ENCODE results near the gene GPRC5D.

The GPRC5D gene

GRCh38 chr12:12934556-12934955 lies 17.4 kb downstream of the GPRC5D start:
- DNase-seq (ENCODE audit: low read depth): no peak

- DNase-seq (ENCODE audit: low read depth): no peak
These were observed 18.2 kb downstream of the GPRC5D start for GRCh38 chr12:12933742-12934141.

- DNase-seq (ENCODE audit: low read depth): no peak
These were observed 21.2 kb downstream of the GPRC5D start for GRCh38 chr12:12930633-12931219.

GRCh38 chr12:12929696-12930095 lies 22.3 kb downstream of the GPRC5D start:
- DNase-seq (ENCODE audit: low read depth): no peak

- no peak for DNase-seq (ENCODE audit: low read depth)
These were observed 24.5 kb downstream of the GPRC5D start for GRCh38 chr12:12927211-12928079.

GRCh38 chr12:12926571-12927071 lies 25.3 kb downstream of the GPRC5D start:
- no peak for DNase-seq (ENCODE audit: low read depth)

- DNase-seq (ENCODE audit: low read depth): no peak
These were observed 26.6 kb downstream of the GPRC5D start for GRCh38 chr12:12925388-12925787.

GRCh38 chr12:12924169-12924568 lies 27.8 kb downstream of the GPRC5D start:
- no peak for DNase-seq (ENCODE audit: low read depth)

- DNase-seq (ENCODE audit: low read depth): no peak
These were observed 29.0 kb downstream of the GPRC5D start for GRCh38 chr12:12922978-12923377.

- DNase-seq (ENCODE audit: low read depth): no peak
These were observed 29.8 kb downstream of the GPRC5D start for GRCh38 chr12:12922191-12922616.

GRCh38 chr12:12919666-12920435 lies 32.1 kb downstream of the GPRC5D start:
- DNase-seq (ENCODE audit: low read depth): no peak

GRCh38 chr12:12918781-12919389 lies 33.1 kb downstream of the GPRC5D start:
- DNase-seq (ENCODE audit: low read depth): no peak

- DNase-seq (ENCODE audit: low read depth): no peak
These were observed 34.5 kb downstream of the GPRC5D start for GRCh38 chr12:12917517-12917916.

GRCh38 chr12:12916135-12916944 lies 35.6 kb downstream of the GPRC5D start:
- peak; percentile 66 for DNase-seq (ENCODE audit: low read depth)

- no peak for DNase-seq (ENCODE audit: low read depth)
These were observed 36.3 kb downstream of the GPRC5D start for GRCh38 chr12:12915656-12916055.

GRCh38 chr12:12912711-12913110 lies 39.3 kb downstream of the GPRC5D start:
- DNase-seq (ENCODE audit: low read depth): no peak

GRCh38 chr12:12909995-12910420 lies 42.0 kb downstream of the GPRC5D start:
- no peak for DNase-seq (ENCODE audit: low read depth)

GRCh38 chr12:12909228-12909994 lies 42.6 kb downstream of the GPRC5D start:
- DNase-seq (ENCODE audit: low read depth): no peak

GRCh38 chr12:12908711-12909110 lies 43.3 kb downstream of the GPRC5D start:
- no peak for DNase-seq (ENCODE audit: low read depth)

- DNase-seq (ENCODE audit: low read depth): no peak
These were observed 43.7 kb downstream of the GPRC5D start for GRCh38 chr12:12908252-12908651.

All from stimulated activated CD8-positive, alpha-beta memory T cell treated with anti-CD3 and anti-CD28 coated beads, Interleukin-15, amount 100 ng/mL, for 24 hours (primary cell).